NCI-H1930 (cell line): Measurements from ENCODE around the gene GFOD1.
A peak's percentile ranks its signal among the peaks of the same experiment; 100 is the strongest.

Experiments
- DNase-seq, 2 experiments: peaks; one replicate each; lab custom pipeline; 2025; lab: John Stamatoyannopoulos, UW

The GFOD1 gene, protein sequence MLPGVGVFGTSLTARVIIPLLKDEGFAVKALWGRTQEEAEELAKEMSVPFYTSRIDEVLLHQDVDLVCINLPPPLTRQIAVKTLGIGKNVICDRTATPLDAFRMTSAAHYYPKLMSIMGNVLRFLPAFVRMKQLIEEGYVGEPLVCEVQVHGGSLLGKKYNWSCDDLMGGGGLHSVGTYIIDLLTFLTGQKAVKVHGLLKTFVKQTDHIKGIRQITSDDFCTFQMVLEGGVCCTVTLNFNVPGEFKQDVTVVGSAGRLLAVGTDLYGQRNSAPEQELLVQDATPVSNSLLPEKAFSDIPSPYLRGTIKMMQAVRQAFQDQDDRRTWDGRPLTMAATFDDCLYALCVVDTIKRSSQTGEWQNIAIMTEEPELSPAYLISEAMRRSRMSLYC

DNA sequence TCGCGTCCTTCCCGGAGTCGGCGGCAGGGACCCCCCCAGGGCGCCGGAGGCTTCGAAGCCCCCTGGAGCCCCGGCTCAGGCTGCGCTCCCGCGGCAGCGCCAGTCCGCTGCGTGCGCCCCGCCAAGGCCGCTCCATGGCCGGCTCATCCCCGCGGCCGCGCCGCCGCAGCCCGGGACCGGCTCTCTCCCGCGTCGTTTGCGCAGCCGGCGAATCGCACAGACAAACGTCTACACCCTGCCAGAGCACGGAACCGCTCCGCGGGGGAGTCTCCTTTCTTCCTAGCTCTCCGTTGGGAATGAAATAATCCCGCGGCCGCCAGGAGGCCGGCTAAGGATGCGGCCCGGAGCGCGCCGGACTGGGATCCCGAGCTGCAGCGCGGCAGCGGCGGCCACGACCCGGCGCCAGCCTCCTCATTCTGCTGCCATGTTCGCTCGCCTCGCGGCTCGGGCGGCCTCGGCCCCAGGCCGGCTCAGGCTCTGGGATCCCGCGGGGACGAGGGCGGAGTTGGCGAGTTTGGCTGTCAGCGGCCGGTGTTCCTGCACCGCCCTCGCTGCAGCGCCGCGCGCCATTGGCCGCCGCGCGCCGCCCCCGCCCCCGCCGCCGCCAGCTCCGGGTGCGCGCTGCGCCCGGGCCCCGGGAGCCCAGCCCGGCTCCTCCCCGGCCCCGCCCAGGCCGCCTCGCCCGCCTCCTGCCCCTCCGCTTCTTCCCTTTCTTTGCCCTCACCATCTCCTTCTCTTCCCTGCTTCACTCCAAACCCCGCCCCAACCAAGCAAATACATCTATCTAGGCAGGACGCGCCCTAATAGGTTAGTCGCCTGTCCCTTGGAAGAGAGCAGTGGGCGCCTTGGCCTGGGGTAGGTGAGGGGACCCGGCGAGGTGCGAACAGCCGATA is at the start of gene GFOD1:
Gene GFOD1, minus strand, starts transcription at position 479 of the 893 bp plus-strand sequence. CDS start 710 bp downstream, outside the sequence.
- peak; percentile 53 to 64 for DNase-seq

- DNase-seq = no peak
These were observed 49.6 kb upstream of the GFOD1 start for GRCh38 chr6:13536796-13537526.

DNA sequence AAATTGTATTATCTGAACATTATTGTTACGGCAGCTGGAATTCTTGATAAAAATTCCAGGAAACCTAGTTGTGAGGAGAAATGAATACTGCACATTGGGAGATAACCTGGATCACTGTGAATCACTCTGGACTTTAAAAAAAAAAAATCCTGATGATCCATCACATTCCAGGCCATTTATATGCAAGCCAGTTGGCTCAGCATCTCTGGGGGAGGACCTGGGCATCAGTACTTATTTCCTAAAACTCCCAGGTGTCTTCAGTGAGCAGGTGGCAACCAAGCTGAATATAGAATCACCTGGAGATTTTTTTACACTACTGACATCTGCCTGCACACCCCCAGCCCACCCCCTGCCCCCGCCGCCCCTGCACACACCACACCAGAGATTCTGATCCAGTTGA is 47.9 kb upstream of the GFOD1 start:
- no peak for DNase-seq

- no peak for DNase-seq
These were observed 47.1 kb upstream of the GFOD1 start for GRCh38 chr6:13534536-13534935.

GRCh38 chr6:13531956-13532355 is 44.6 kb upstream of the GFOD1 start:
- DNase-seq = no peak

- no peak for DNase-seq
These were observed 41.5 kb upstream of the GFOD1 start for GRCh38 chr6:13528777-13529343.

DNA sequence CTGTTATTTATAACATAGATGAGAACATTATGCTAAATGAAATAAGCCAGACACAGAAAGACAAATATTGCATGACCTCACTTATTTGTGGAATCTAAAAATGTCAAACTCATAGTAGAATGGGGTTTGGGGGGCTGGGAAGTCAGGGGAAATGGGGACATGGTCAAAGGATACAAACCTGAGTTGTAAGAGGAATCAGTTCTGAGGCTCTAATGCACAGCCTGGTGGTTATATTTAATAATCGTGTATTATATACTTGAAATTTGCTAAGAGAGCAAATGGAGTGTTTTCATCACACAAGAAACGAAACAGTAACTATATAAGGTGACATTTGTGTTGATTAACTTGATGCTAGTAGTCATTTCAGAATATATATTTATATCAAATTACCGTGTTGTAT is 40.8 kb upstream of the GFOD1 start:
- DNase-seq = no peak

DNA sequence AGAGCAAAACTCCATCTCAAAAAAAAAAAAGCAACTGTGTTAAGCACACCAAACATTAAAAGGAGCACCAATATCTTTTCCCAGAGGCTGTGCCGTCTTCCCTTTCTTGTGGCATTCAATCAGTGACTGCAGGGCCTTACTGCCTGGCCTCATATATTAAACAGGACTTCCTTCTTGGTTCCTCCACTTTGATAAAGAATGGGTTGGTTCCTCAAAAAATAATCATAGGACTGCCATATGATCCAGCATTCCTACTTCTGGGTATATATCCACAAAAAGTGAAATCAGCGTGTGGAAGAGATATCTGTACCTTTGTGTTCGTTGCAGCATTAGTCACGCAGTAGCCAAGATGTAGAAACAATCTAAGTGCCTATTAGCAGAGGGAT is 40.3 kb upstream of the GFOD1 start:
- no peak for DNase-seq

DNA sequence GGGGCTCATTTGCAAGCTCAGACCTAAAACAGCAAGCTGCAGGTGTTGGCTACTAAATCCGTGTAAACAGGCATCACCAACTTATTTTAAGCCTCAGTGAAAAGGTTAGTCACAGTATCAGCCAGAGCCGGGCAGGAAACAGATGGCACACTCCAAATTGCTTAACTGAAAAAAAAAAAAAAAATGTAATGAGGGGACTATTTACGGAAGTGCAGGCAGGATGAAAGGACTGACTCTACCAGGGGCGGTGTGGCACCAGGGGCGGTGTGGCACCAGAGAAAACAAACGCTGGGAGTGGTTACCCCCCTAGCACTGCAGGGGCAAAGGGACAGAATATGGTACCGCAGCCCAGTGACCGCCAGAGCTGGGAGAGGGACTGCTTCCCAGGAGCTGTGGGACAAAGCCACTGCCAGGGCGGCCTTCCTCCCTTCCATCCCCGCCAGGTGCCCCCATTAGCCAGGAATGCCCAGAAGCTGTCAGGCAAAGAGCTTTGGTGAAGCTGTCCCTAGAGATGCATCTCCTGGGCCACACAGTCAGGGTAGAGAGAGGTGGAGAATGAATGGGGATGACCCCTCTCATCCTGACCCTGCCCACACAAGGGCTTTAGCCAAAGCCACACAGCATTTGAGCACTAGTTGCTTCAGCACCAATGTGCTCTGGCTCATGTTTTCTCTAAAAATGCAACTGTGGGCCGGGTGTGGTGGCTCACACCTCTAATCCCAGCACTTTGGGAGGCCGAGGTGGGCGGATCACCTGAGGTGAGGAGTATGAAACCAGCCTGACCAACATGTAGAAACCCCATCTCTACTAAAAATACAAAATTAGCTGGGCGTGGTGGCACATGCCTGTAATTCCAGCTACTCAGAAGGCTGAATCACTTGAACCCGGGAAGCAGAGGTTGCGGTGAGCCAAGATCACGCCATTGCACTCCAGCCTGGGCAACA is 39.6 kb upstream of the GFOD1 start:
- DNase-seq = no peak

DNA sequence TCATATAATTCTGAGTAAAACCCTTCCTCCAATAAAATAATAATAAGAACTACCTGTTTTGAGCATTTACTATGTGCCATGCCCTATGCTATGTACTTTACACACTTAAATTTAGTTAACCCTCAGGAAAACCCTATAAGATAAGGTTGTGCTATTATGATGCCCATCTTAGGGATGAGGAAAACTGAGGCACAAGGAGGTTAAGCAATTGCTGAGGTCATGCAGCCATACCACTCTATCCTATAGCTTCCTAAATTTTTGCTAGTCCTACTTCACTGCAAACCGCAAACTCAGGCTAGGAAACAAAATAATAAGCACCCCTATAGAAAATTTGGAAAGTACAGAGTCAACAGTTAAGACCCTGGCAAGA is 38.9 kb upstream of the GFOD1 start:
- DNase-seq = no peak

DNA sequence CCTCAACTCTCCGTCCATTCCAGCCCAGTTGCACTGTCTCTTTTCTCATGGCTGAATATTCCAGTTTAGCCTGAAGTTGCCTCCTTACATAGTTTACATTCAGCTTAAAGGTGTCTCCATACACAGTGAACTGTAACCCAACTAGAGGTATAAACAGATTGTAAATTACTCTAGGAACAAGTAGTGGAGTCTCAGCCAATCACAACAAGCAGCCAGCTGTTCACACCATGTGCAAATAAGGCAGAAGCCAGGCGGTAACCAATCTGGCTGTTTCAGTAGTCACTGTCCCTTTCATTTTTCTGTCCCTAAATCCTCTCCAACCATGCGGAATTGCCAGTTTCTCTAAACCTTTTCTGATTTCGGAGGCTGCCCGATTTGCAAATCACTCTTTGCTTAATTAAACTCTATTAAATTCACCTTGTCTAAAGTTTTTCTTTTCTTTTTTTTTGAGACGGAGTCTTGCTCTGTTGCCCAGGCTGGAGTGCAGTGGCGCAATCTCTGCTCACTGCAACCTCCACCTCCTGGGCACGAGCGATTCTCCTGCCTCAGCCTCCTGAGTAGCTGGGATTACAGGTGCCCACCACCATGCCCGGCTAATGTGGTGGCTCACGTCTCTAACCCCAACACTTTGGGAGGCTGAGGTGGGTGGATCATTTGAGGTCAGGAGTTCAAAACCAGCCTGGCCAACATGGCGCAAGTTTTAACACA is 37.6 kb upstream of the GFOD1 start:
- no peak for DNase-seq

DNA sequence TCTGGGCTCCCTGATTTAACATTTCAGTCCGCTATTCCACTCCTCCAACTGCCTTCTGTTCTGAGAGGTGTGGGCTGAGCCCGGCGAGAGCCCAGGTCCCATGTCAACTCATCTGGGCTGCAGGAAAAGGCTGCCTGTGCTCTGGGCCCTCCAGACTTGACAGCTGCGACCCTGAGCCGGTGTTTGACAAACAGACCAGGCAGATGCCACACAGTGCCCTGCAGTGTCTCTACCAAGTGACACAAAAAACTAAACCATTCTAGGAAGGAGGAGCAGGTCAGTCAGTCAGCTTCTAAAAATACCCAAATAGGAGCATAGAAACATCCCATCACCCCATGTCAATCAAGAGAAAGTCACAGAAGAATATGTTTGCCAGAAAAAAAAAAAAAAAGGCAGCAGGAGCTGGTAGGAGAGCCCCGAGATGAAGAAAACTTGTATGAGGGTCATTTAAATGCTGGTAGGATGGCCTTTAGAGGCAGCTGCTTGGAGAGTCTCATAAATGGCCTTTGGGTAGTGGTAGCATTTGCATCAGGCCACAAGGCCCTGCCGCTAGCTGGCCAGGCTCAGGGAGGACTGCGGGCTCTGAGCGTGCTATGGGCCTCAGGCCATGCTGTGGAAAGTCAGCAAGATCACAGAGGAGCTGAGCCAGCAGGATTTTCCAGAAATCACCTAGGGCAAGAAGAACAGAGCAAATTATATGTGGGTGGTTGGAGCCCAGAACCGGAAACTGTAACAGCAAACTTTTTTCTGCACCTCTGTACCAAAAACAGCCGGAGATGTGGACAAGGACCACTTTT is 36.6 kb upstream of the GFOD1 start:
- no peak for DNase-seq

DNA sequence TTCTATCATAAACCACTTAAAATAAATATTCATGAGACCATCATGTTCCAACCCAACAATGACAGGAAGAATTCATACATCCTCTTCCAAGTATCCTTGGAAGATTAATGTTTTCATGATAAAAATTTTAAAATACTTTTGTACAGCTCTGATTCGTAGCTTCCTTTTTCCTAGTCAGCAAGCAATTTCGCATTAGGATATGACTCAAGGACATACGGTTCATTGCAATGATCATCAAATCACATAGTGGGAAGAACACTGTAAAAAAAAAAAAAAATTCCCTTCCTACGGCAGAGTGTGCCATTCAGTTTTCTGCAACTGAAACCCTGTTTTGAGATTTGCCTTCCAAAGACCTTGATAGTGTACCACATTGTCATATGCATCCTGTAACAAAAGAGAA is 35.3 kb upstream of the GFOD1 start:
- DNase-seq = no peak

- DNase-seq = no peak
These were observed 32.4 kb upstream of the GFOD1 start for GRCh38 chr6:13519839-13520238.

- DNase-seq = no peak
These were observed 29.7 kb upstream of the GFOD1 start for GRCh38 chr6:13517116-13517515.

DNA sequence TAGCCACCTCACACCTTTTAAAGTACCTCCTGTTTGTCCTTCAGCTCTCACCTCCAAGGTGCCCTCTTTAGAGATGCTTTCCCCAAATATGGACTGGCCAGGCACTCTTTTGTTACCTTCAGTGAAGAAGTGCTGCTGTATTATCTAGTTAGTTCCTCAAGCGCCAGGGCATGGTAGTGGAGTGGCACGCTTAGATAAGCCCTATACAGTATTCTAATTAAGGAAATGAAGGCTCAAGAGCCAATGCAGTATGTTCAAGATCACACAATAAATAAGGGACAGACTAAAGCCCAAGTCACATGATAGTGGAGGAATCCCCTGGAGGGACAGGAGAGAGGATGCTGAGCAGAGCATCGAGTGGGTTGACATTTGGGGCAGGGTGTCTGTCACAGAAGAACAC is 28.5 kb upstream of the GFOD1 start:
- DNase-seq = no peak

DNA sequence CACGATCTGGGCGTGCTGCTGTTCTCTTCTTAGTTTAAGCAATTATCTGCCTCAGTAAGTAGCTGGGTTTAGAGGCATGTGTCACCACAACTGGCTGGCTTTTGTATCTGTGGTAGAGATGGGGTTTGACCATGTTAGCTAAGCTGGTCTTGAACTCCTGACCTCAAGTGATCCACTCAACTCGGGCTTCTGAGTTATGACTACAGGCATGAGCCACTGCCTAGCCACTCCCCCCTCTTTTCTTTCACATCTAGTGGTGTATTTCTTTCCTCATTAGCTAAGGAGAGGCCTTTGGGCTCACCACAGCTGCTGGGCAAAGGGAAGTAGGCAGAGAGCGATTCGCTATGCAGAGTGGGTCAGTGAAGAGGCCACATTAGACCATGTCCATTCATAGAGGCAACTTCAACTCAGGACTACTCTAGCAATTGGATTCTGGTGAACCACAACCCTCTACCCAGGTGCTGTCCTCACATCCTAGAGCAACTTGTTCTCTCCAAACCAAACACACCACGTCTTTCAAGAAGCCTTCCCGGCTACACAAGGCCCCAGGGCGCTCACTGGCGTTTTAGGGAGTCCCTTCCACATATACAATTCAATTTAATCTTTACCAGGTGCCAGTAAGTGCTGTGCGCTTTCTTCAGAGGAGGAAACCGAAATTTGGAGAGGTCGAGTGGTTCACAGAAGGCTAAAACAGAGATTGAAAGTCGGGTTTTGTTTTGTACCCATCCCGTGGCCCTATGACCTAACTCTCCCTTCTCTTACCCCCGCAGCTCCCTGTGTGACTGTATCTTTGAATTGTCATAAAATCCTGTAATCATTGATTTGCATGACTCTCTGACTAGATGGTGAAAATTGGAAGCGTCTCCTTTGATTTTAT is 26.5 kb upstream of the GFOD1 start:
- no peak for DNase-seq

DNA sequence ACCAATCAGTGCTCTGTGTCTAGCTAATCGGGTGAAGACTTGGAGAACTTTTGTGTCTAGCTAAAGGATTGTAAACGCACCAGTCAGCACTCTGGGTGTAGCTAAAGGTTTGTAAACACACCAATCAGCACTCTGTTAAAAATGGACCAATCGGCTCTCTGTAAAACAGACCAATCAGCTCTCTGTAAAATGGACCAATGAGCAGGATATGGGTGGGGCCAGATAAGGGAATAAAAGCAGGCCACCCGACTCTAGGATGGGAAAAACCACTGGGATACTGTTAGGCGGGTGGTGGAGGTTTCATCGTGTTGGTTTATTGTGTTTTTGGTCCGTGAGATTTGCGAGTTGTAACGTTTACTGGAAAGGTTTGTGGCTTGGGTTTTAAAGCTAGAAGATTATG is 25.5 kb upstream of the GFOD1 start:
- no peak for DNase-seq
